GM18511 (cell line): Measurements from ENCODE around the gene TATDN2.
"Not testable (repeated sequence)": the region's sequence is repeated elsewhere in the genome, so short reads cannot be mapped to it uniquely, and the experiment has no call there.

Experiments used
- ATAC-seq: cut with Tn5 transposase; IDR thresholded peaks from one replicate; pipeline ENCODE4 v1.9.1; 2021; ENCODE audit warnings: mild to moderate bottlenecking, moderate library complexity; ENCODE audit not compliant: unreplicated experiment

TATDN2 gene

DNA sequence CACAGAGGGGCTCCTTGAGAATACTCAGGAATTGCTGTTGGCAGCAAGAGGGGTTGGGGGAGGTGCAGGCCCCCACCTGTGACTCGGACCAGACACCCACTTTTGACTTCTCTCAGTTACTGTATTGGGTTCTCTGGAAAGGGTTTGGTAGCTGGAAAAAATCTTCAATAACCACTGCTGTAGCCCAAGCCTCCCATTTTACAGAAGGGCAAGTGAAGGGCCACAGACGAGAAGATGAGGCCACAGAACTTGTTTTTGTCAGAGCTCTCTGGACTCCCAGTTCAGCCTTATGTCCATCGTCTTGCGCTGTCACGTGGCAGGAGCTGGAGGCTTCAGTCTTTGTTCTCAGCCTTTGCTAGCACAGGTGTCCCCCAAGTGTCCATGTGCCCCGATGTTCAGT is 12.7 kb upstream of the TATDN2 start:
- no peak for ATAC-seq

- no peak for ATAC-seq
Observed at GRCh38 chr3:10238345-10239183, 9.7 kb upstream of the TATDN2 start.

- ATAC-seq, result no peak
Observed at GRCh38 chr3:10240799-10241198, 7.5 kb upstream of the TATDN2 start.

DNA sequence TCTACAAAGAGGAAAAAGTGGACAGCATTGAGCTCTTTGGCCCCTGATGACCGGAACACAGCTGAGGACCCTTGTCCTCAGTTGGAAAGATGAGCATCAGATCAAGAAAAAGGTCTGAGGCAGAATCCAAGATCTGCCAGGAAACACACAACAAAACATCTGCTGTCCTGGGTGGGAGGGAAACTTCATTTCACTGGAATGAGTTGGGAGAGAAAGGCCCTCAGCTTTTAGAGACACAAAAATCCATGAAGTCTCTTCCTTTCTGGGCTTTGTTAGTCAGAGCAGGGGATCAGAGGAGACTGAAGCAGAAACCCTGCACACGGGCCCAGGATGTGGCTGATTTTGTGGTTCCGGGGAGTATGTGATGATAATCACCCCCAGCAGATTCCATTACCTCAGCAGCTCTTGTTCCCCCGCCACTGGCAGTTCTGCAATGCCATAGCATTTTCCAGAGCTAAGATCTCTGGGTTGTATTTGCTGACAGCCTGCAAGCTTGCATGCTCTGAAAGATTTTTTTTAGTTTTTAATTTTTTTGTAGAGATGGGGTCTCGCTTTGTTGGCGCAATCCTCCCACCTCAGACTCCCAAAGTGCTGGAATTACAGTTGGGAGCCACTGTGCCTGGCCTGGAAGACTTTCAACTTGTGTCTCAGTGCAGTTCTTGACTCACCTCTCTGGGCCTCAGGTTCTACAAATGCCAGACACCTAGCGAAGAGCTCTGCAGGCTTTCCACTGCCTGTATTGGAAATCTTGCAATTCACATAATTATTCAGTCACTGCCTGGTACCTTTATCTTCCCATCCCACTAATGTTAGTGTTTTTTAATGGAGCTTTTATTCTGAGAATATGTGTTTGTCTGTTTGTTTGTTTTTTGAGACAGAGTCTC is 5.8 kb upstream of the TATDN2 start:
- peak; percentile 73 for ATAC-seq

- no peak for ATAC-seq
Observed at GRCh38 chr3:10244009-10244408, 4.2 kb upstream of the TATDN2 start.

GRCh38 chr3:10245081-10245712 is 3.1 kb upstream of the TATDN2 start:
- no peak for ATAC-seq

DNA sequence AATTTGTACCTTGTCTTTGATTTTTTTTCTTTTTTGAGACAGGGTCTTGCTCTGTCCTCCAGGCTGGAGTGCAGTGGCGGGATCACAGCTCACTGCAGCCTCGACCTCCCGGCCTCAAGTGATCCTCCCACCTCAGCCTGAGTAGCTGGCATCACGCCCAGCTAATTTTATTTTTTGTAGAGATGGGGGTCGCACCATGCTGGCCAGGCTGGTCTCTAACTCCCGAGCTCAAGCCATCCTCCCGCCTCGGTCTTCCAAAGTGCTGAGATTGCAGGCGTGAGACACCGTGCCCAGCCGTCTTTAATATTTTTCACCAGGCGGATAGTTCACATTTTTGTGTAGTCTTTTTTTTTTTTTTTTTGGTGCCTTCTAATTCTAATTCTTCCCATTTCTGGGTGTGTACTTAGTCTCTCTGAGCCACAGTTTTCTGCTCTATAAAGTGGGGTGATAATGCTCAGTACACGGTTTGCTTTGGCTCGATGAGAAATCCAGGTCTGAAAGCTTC is 528 bp upstream of the TATDN2 start:
- no peak for ATAC-seq

- peak; percentile 38 for ATAC-seq
Observed at GRCh38 chr3:10248984-10249748, 907 bp downstream of the TATDN2 start.

- no peak for ATAC-seq
Observed at GRCh38 chr3:10249833-10250232, 1.6 kb downstream of the TATDN2 start.

DNA sequence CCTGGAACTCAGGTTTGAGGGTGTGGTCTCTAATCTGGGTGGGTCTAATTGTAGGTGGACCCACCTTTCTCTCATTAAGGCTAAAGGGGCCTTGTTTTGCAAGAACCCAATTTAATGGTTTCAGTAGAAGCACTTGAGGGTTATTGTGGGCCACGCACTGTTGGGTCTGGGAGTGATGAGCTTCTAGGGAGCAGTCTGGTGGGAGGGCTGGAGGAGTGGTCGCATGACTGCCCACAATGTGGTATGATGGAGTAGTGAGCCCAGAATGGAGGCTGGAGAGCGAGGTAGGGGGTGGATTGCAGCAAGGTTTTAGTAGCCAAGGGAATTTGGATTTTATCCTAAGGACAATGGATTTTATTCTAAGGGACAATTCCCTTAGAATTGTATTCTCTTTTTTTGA is 2.7 kb downstream of the TATDN2 start:
- ATAC-seq, result no peak

DNA sequence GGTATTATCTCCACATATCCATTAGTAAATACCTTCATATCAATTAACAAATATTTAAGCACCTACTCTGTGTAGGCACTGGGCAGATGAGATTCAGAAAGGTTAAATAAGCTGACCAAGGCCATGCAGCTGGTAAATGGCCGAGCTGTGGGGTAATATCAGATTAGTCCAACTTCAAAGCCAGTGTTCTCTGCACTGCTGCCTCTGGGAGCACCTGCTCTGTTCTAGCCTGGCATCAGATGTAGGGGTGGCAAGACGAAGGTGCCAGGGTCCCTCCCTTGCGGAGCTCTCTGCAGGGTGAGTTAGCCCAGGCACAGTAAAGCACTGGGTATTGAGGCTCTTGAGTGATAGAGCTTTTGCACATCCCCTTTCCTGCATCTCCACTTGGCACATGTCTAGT is 5.5 kb downstream of the TATDN2 start:
- ATAC-seq, result no peak

DNA sequence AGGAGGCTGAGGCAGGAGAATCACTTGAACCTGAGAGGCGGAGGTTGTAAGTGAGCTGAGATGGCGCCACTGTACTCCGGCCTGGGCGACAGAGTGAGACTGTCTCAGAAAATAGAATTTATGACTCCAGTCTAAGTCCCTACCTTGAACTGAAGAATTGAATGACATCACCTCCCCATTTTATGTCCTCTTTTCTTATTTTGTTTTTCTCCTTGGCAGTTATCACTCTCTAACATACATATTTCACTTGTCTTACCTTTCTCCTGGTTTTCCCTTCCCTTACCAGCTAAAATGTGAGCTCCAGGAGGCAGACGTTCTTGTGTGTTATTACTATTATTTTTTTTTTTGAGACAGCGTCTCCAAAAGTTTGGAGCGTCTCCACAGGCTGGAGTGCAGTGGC is 7.6 kb downstream of the TATDN2 start:
- no peak for ATAC-seq

DNA sequence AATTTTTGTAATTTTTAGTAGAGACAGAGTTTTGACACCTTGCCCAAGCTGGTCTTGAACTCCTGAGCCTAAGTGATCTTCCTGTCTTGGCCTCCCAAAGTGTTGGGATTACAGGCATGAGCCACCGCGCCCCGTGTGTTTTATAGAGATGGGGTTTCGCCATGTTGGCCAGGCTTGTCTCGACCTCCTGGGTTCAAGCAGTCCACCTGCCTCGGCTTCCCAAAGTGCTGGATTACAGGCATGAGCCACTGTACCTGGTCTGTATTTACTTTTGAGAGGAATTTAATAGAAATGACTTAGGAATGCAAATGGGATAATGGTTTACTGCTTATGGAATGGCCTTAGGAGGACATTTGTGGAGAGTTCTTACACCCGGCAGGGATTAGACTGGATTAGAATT is 10.8 kb downstream of the TATDN2 start:
- no peak for ATAC-seq

DNA sequence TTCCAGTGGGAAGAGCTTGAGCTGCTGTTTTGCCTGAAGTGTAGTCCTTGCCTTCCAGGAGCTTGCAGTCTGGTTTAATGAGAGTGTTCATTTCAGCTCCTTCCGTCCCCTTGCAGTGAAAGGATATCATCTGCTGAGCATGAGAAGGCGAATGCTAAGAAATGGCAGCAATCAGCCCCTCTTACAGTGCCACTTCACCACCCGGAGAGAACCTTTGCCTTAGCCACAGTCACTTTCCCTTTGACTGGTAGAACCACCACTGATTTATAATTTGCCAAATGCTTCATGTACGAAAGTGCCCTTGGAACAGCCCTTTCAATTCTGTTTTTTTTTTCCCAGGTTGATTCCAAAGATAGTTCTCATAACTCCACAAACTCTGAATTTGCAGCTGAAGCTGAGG is 11.5 kb downstream of the TATDN2 start:
- ATAC-seq, result no peak

- ATAC-seq, result no peak
Observed at GRCh38 chr3:10260211-10260701, 12.0 kb downstream of the TATDN2 start.

DNA sequence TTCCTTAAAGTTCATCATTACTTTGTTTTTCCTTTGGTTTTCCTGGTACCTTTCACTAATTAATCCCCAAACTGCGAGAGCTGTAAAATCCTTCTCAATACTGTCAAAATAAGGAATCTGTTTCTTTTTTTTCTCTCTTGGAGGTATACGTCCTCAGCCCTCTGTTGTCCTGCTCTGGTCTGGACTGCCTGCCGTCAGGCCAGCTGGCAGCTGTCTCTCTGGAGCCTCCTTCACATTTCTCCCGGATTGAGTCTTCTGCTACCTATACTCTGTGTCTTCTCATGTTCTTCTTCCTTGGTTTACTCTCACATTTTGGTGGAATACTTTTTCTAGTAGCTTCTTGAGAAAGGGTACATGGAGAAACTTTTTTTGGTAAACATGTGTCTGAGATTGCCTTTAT is 13.8 kb downstream of the TATDN2 start:
- no peak for ATAC-seq

DNA sequence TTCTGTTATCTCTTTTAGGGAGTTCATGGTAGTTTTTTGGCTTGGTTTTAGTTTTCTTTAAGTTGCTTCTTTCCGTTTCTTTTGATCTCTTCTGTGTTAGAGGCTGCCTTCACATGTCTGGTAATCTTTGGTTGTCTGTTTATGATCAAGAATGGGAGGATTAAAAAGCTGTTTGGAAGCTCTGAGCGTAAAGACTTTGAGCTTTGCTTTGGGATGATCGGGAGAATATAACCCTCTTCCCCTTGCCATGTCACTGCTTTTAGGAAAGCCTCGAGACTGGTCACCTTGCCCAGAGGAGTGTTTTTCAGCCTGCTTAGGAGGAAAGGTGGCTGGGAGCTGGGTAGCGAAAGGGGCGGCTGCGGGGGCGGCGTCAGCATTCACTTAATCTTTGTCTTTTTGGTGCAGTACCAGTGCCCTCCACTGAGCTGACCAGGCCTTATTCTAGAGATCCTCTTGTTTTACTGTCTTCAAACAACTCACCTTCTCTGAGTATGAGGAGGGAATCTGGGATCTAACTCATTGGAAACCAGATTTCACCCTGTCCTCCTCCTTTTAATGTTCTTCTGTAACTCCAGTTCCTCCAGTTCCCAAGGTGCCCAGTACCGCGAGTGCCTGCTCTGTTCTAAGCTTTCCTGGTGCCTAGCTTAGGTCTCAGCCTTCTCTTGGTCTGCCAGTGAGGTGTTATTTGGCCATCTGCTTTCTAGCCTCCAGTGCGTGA is 15.5 kb downstream of the TATDN2 start:
- no peak for ATAC-seq

- ATAC-seq, result no peak
Observed at GRCh38 chr3:10265833-10266232, 17.6 kb downstream of the TATDN2 start.

DNA sequence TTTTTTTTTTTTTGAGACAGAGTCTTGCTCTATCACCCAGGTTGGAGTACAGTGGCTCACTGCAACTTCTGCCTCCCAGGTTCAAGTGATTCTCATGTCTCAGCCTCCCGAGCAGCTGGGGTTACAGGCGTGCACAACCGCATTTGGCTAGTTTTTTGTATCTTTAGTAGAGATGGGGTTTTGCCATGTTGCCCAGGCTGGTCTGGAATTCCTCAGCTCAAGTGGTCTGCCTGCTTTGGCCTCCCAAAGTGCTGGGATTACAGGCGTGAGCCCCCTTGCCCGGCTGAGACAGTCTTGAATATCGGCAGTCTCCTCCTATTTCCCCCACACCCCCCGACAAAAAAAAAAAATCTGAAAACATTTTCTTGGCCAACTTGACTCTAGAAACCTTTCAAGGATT is 18.7 kb downstream of the TATDN2 start:
- ATAC-seq, result not testable (repeated sequence)

DNA sequence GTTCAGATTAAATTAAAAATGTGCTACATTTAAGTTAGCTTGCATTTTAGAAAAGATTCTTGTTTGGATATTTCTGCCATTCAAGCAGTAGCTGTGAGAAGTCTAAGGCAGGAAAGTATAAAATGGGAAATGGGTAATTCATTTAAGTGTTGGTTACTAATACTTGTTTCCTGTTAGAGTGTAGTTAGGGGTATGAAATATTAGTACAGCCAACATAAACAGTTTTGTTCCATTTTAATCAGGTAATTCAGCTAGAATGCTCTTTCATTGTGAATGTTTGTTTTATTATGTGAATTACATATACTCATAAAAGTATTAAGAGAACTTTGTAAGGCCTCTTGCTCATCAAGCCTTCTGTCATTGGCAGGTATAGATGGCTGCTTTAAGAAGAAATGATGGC is 19.9 kb downstream of the TATDN2 start:
- ATAC-seq, result no peak
